HFFc6 (cell line): ENCODE data around the gene CLEC16A. TPM values are rescaled to one million over a fixed set of nuclear protein-coding genes. Genes with fewer than 3 reads are reported as not detected.

Experiments
- DNase-seq: peaks from one replicate; pipeline ENCODE4 v3.0.0-alpha.2; 2018
- H3K27ac Mint-ChIP-seq: 2 replicates; pipeline ENCODE4 v1.8.0; 2020; ENCODE audit warnings: mild to moderate bottlenecking, mixed read lengths
- H3K27me3 Mint-ChIP-seq: 2 replicates; pipeline ENCODE4 v1.8.0; 2021; ENCODE audit warnings: mild to moderate bottlenecking, moderate library complexity, mixed read lengths; ENCODE audit not compliant: insufficient read depth
- H3K36me3 Mint-ChIP-seq: 2 replicates; pipeline ENCODE4 v1.8.0; 2021; ENCODE audit warnings: low read depth, mixed read lengths
- H3K4me1 Mint-ChIP-seq: 2 replicates; pipeline ENCODE4 v1.8.0; 2020; ENCODE audit warnings: low read depth, mixed read lengths
- H3K4me3 Mint-ChIP-seq: 2 replicates; pipeline ENCODE4 v1.8.0; 2020; ENCODE audit warnings: mild to moderate bottlenecking, moderate library complexity, mixed read lengths
- H3K9me3 Mint-ChIP-seq: 2 replicates; pipeline ENCODE4 v1.8.0; 2020; ENCODE audit warnings: mild to moderate bottlenecking, mixed read lengths
- total RNA-seq, 6 experiments: library from RNA; stranded (reverse); fragmentation: NEBNext Ultra II Directional; extraction: Animal tissue kit (Norgen Biotek cat#: 25700); gene quantifications; 2 replicates in 1 of 6; 3 replicates in 5 of 6; pipeline ENCODE4 v1.2.3, GENCODE V29; 2021
- TF ChIP-seq, protein P1 (sequence below): fragments of 200-600 bp; sonication (generic); IDR thresholded peaks from 2 replicates; pipeline ENCODE4 v1.5.0; 2021; ENCODE audit warnings: antibody characterized with exemption, mild to moderate bottlenecking

CLEC16A gene
- total RNA-seq, 6 experiments from 2014 or later: 19.4 to 23.2 (median 21.2) TPM

DNA sequence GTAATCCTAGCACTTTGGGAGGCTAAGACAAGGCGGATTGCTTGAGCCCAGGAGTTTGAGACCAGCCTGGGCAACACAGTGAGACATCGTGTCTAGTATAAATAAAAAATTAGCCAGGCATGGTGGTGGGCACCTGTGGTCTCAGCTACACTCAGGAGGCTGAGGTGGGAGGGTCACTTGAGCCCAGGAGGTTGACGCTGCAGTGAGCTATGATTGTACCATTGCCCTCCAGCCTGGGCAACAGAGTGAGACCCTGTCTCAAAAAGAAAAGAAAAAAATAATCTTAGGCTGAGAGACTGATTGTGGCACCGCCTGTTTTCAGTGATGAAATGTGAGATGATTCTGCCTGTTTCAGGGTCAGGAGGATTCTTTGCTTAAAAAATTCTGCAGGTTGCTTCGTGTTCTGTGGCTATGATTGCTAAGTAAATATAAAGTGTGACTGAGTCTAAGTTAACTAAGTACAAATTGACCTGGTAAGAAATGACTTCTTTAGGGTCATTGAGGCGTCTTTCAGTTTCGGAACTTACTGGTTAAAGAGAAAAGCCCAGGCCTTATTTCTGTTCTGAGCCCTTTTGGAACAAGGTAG, 183.3 kb downstream of the CLEC16A start:
- DNase-seq: no peak
- Mint-ChIP-seq H3K4me1 (peaks cover 29% of the 10 kb centered on the region), H3K27me3 (no peaks in the 10 kb centered on the region; the same call in 1 of the 2 replicates), H3K4me3 (no peak overlapping the region), H3K27ac (peak overlapping the region; percentile 93; the same call in 1 of the 2 replicates), H3K9me3 (no peaks in the 10 kb centered on the region), H3K36me3 (peaks cover 19% of the 10 kb centered on the region; the same call in 1 of the 2 replicates)
- TF ChIP-seq, protein P1, sequence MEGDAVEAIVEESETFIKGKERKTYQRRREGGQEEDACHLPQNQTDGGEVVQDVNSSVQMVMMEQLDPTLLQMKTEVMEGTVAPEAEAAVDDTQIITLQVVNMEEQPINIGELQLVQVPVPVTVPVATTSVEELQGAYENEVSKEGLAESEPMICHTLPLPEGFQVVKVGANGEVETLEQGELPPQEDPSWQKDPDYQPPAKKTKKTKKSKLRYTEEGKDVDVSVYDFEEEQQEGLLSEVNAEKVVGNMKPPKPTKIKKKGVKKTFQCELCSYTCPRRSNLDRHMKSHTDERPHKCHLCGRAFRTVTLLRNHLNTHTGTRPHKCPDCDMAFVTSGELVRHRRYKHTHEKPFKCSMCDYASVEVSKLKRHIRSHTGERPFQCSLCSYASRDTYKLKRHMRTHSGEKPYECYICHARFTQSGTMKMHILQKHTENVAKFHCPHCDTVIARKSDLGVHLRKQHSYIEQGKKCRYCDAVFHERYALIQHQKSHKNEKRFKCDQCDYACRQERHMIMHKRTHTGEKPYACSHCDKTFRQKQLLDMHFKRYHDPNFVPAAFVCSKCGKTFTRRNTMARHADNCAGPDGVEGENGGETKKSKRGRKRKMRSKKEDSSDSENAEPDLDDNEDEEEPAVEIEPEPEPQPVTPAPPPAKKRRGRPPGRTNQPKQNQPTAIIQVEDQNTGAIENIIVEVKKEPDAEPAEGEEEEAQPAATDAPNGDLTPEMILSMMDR: no peak

DNA sequence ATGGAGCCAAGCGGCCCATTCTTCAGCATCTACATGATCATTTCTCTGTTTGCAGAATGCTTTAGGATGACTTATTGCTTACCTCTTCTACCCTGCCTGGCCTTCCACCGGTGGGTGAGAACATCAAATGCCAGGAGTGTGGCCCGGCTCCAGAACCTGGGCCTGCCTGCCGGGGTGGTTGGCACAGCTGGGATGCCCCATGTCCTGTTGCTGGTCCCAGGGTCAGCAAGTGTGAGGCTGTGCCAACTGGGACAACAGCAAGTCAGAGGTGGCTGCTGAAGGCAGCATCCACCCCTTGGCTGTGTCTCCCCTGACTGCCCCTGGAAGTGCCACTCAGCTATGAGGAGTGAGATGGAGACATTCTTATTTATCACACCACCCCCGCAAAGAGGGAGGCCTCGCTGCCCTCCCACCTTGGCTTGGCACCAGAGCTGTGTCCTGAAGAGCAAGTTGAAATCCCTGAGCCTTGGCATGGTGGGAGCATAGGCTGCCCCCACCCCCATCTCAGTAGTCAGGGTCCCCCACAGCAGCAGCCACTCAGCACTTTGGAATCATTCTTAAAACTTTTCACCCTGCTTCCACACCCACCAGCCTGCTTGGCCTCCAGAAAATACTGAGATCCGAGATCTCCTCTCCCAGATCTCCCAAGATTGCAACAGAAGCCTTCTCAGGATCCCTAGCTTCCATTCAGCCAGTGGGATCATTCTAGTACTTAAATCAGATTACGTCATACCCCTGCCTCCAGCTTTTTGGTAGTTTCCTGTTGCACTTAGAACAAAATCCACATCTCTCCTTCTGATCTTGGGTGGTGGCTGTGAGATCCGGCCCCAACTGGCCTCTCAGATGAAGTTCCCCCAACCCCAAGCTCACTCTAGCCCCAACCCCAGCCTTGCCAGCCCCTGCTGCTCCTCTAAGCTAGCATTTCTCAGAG, 184.1 kb downstream of the CLEC16A start:
- no peaks in the 10 kb centered on the region; the same call in 1 of the 2 replicates for H3K27me3 Mint-ChIP-seq
- peak; percentile 41 for DNase-seq

DNA sequence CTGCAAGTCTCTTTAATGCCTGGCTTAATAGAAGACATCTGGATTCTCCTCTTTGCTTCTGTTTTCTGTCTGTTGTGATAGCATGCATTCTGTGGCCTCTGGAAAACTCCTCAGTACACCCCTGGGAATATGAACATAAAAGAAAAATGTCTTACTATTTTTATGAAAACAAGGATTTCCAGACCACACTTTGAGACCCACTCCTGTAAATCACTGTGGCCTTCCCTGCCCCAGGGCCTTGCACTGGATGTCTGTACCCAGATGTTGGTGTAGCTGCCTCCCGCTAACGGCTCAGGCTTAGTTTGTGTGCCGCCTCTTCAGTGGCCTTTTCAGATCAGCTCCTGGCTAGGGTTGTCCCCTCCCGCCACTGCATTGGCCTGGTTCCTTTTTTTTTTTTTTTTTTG, 185.0 kb downstream of the CLEC16A start:
- no peaks in the 10 kb centered on the region; the same call in 1 of the 2 replicates for H3K27me3 Mint-ChIP-seq
- H3K9me3 Mint-ChIP-seq: no peaks in the 10 kb centered on the region
- TF ChIP-seq, protein P1: no peak
- no peak overlapping the region for H3K4me3 Mint-ChIP-seq
- H3K36me3 Mint-ChIP-seq: peaks cover 11% of the 10 kb centered on the region; the same call in 1 of the 2 replicates
- no peak for DNase-seq
- H3K27ac Mint-ChIP-seq: peak overlapping the region; percentile 93; the same call in 1 of the 2 replicates
- peaks cover 46% of the 10 kb centered on the region for H3K4me1 Mint-ChIP-seq

More for the DNA sequence above, 184.1 kb downstream of the CLEC16A start:
- Mint-ChIP-seq H3K4me3 (peak overlapping the region; percentile 44), H3K9me3 (no peaks in the 10 kb centered on the region), H3K4me1 (peaks cover 37% of the 10 kb centered on the region), H3K27ac (peak overlapping the region; percentile 93), H3K36me3 (peaks cover 19% of the 10 kb centered on the region; the same call in 1 of the 2 replicates)
- TF ChIP-seq, protein P1: no peak

DNA sequence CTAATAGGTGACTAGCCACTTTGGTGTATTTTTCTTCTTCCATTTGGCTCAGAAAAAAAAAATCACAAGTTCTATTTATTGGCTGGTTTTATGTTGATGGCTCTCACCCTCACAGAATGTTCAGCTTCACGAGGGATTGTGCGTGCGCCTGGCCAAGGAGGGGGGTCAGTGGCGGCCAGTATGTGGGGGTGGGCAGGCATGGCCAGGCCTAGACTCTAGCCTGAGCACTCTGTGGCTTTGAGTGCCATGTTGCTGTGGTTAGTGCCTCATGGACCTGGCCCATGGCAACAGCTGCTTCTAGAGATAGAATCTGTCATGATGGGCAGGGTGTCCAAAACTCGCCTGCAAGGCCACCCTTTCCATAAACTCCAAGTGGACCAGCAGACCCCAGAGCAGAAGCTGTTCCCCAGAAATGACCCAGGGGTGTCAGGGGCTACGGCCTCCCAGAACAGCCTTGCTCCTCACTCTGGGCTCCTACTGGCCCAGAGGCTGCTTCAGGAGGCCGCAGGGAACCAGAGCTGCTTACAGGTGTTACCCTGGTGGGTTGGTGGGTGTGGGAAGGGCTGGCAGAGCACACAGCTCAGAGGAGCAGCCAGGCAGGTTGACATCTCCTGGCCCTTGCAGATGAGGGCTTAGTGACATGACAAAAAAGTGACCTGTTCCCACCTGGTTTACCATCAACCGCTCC, 186.8 kb downstream of the CLEC16A start:
- no peak overlapping the region for H3K4me3 Mint-ChIP-seq
- DNase-seq: no peak
- no peaks in the 10 kb centered on the region for H3K9me3 Mint-ChIP-seq
- H3K27me3 Mint-ChIP-seq: no peaks in the 10 kb centered on the region; the same call in 1 of the 2 replicates
- TF ChIP-seq, protein P1: no peak
- peaks cover 63% of the 10 kb centered on the region for H3K4me1 Mint-ChIP-seq
- no peak overlapping the region for H3K27ac Mint-ChIP-seq
- H3K36me3 Mint-ChIP-seq: peaks cover 16% of the 10 kb centered on the region; the same call in 1 of the 2 replicates

DNA sequence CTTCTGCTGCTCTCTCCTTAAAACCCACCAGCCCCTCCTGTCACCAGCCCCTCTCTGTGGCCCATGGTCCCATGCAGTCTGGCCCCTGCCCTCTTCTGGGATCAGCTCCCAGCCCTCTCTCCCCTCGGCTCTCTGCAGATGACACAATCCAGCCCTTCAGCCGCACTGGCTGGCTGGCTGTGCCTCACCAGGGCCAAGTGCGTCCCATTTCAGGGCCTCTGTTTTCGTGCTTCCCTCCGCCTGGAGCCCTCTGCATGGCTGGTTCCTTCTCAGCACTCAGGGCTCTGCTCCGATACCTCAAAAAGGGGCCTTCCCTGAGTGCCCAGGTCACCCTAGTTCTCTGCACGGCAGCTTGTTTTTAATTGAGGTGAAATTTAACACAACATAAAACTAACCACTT, 187.3 kb downstream of the CLEC16A start:
- H3K4me1 Mint-ChIP-seq: peaks cover 69% of the 10 kb centered on the region
- TF ChIP-seq, protein P1: no peak

More for the DNA sequence above, 187.3 kb downstream of the CLEC16A start:
- Mint-ChIP-seq H3K9me3 (no peaks in the 10 kb centered on the region), H3K27ac (no peak overlapping the region), H3K36me3 (peaks cover 13% of the 10 kb centered on the region; the same call in 1 of the 2 replicates), H3K27me3 (no peaks in the 10 kb centered on the region), H3K4me3 (no peak overlapping the region)
- no peak for DNase-seq
